SJSA1 (cell line): ENCODE results near the gene KRTAP4-1. TPM values are rescaled to one million over a fixed set of nuclear protein-coding genes. Genes with fewer than 3 reads are reported as not detected.
"Not testable (repeated sequence)": the region's sequence is repeated elsewhere in the genome, so short reads cannot be mapped to it uniquely, and the experiment has no call there.

Experiments used
- DNase-seq, 2 experiments: peaks; one replicate each; pipeline ENCODE4 v3.0.0-alpha.2; 2015 to 2020; ENCODE audit warnings: low spot score in 2 of 2, low read depth in 1 of 2
- H3K27ac ChIP-seq: fragments of 250-450 bp; sonication (Bioruptor Pico); 2 replicates; pipeline ENCODE4 v1.5.1; 2020; ENCODE audit warnings: mild to moderate bottlenecking, moderate library complexity
- H3K27me3 ChIP-seq: fragments of 250-450 bp; sonication (Bioruptor Pico); replicated peaks from 2 replicates; pipeline ENCODE4 v1.5.1; 2020; ENCODE audit warnings: mild to moderate bottlenecking, moderate library complexity
- H3K36me3 ChIP-seq: fragments of 250-450 bp; sonication (Bioruptor Pico); 2 replicates; pipeline ENCODE4 v1.5.1; 2020; ENCODE audit warnings: mild to moderate bottlenecking
- H3K4me1 ChIP-seq: fragments of 250-450 bp; sonication (Bioruptor Pico); replicated peaks from 2 replicates; pipeline ENCODE4 v1.6.1; 2021; ENCODE audit warnings: mild to moderate bottlenecking
- H3K4me3 ChIP-seq: fragments of 250-450 bp; sonication (Bioruptor Pico); 2 replicates; pipeline ENCODE4 v1.5.1; 2020; ENCODE audit warnings: mild to moderate bottlenecking
- H3K9me3 ChIP-seq: fragments of 250-450 bp; sonication (Bioruptor Pico); replicated peaks from 2 replicates; pipeline ENCODE4 v1.5.1; 2020; ENCODE audit warnings: mild to moderate bottlenecking
- total RNA-seq: library from RNA; depleted of rRNA; stranded (reverse); fragments of >200 nt; shearing (Covaris generic); gene quantifications from 2 replicates; pipeline ENCODE4 v1.2.3, GENCODE V29; 2014; rRNA removed

Gene KRTAP4-1
- total RNA-seq = not detected in 2 replicates

DNA sequence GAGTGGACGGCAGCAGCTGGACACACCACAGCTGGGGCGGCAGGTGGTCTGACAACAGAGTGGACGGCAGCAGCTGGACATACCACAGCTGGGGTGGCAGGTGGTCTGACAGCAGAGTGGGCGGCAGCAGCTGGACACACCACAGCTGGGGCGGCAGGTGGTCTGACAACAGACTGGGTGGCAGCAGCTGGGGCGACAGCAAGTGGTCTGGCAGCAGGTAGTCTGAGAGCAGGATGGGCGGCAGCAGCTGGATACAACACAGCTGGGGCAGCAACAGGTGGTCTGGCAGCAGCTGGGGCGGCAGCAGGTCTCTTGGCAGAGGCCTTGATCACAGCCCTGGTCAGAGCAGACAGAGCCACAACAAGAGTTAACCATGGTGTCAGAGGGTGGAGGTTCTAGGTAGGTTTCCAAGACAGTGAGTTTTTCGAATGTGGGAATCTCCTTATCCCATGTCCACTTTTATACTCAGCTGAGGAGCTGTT lies at the start of gene KRTAP4-1:
TSS of gene KRTAP4-1 (minus strand) at position 432 of the 482 bp plus-strand sequence. CDS start at position 375, 57 bp downstream.
- Histone ChIP-seq H3K27me3 (peaks cover 13% of the 10 kb centered on the region; the same call in 1 of the 2 replicates), H3K27ac (no peak within 1 kb of the TSS), H3K9me3 (no peaks in the 10 kb centered on the region), H3K4me1 (no peaks in the 10 kb centered on the region), H3K4me3 (no peak within 1 kb of the TSS), H3K36me3 (no peaks in the 10 kb centered on the region)
- DNase-seq = no peak

GRCh38 chr17:41232399-41233105 lies 47.8 kb upstream of the KRTAP4-1 start, which contains the start of gene KRTAP9-3:
Gene KRTAP9-3 (plus strand): TSS chr17:41232449. CDS start chr17:41232502, 53 bp downstream.
- not testable (repeated sequence) for H3K36me3 ChIP-seq, H3K27me3 ChIP-seq, DNase-seq, H3K4me1 ChIP-seq, H3K27ac ChIP-seq, H3K9me3 ChIP-seq, H3K4me3 ChIP-seq

- Histone ChIP-seq H3K4me1 (no peaks in the 10 kb centered on the region), H3K27ac (no peak overlapping the region), H3K27me3 (no peaks in the 10 kb centered on the region; the same call in 1 of the 2 replicates), H3K4me3 (no peak overlapping the region), H3K9me3 (no peaks in the 10 kb centered on the region), H3K36me3 (no peaks in the 10 kb centered on the region)
- DNase-seq = no peak
These were observed 47.0 kb upstream of the KRTAP4-1 start for GRCh38 chr17:41231731-41232130.

- no peaks in the 10 kb centered on the region for H3K4me1 ChIP-seq
- no peak overlapping the region for H3K27ac ChIP-seq
- no peaks in the 10 kb centered on the region for H3K36me3 ChIP-seq
- DNase-seq = no peak
- H3K4me3 ChIP-seq = no peak overlapping the region
- H3K27me3 ChIP-seq = no peaks in the 10 kb centered on the region; the same call in 1 of the 2 replicates
- no peaks in the 10 kb centered on the region for H3K9me3 ChIP-seq
These were observed 45.4 kb upstream of the KRTAP4-1 start for GRCh38 chr17:41230094-41230493.

GRCh38 chr17:41226598-41227095 lies 41.9 kb upstream of the KRTAP4-1 start, which contains the start of gene KRTAP9-2:
Gene KRTAP9-2 (plus strand): TSS chr17:41226648. CDS start chr17:41226655, 7 bp downstream.
- not testable (repeated sequence) for H3K4me3 ChIP-seq, H3K9me3 ChIP-seq, H3K27me3 ChIP-seq, DNase-seq, H3K36me3 ChIP-seq, H3K4me1 ChIP-seq, H3K27ac ChIP-seq

- Histone ChIP-seq H3K4me3 (no peak overlapping the region), H3K36me3 (no peaks in the 10 kb centered on the region), H3K27ac (no peak overlapping the region), H3K9me3 (no peaks in the 10 kb centered on the region), H3K27me3 (no peaks in the 10 kb centered on the region), H3K4me1 (no peaks in the 10 kb centered on the region)
- DNase-seq = no peak
These were observed 41.3 kb upstream of the KRTAP4-1 start for GRCh38 chr17:41226051-41226450.

GRCh38 chr17:41223821-41224220 lies 39.1 kb upstream of the KRTAP4-1 start:
- no peak for DNase-seq
- no peaks in the 10 kb centered on the region for H3K36me3 ChIP-seq
- H3K4me3 ChIP-seq = no peak overlapping the region

GRCh38 chr17:41215681-41216080 lies 31.0 kb upstream of the KRTAP4-1 start:
- DNase-seq = no peak

More at GRCh38 chr17:41223821-41224220, 39.1 kb upstream of the KRTAP4-1 start:
- Histone ChIP-seq H3K4me1 (no peaks in the 10 kb centered on the region), H3K9me3 (no peaks in the 10 kb centered on the region), H3K27me3 (no peaks in the 10 kb centered on the region), H3K27ac (no peak overlapping the region)

DNA sequence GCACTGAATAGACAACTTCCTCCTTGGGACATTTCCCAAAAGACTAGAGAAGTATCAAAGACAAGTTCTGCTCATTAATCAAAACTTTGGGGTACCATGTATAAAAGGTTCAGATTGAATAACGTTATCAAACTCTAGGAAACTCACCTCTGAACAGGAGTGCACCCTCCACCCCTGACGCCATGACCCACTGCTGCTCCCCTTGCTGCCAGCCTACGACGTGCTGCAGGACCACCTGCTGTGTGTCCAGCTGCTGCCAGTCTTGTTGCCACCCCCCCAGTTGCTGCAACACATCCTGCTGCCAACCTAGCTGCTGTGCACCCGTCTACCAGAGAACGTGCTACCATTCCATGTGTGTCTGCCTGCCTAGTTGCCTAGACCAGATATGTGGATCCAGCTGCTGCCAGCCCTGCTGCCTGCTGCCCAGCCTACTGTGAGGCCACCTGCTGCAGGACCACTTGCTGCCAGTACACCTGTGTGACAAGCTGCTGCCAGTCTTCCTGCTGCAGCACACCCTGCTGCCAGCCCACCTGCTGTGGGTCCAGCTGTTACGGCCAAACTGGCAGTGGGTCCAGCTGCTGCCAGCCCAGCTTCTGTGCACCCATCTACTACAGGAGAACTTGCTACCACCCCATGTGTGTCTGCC lies 27.9 kb upstream of the KRTAP4-1 start:
- H3K27me3 ChIP-seq = no peaks in the 10 kb centered on the region
- no peak overlapping the region for H3K4me3 ChIP-seq
- DNase-seq = no peak
- no peaks in the 10 kb centered on the region for H3K4me1 ChIP-seq
- no peak overlapping the region for H3K27ac ChIP-seq
- no peaks in the 10 kb centered on the region for H3K36me3 ChIP-seq
- H3K9me3 ChIP-seq = no peaks in the 10 kb centered on the region

More at GRCh38 chr17:41215681-41216080, 31.0 kb upstream of the KRTAP4-1 start:
- Histone ChIP-seq H3K9me3 (no peaks in the 10 kb centered on the region), H3K27me3 (no peaks in the 10 kb centered on the region), H3K4me3 (no peak overlapping the region), H3K27ac (no peak overlapping the region), H3K4me1 (no peaks in the 10 kb centered on the region), H3K36me3 (no peaks in the 10 kb centered on the region)

GRCh38 chr17:41211845-41212466 lies 27.2 kb upstream of the KRTAP4-1 start:
- H3K4me1 ChIP-seq = no peaks in the 10 kb centered on the region
- H3K9me3 ChIP-seq = no peaks in the 10 kb centered on the region
- H3K4me3 ChIP-seq = no peak overlapping the region
- no peak overlapping the region for H3K27ac ChIP-seq
- peak in 1 of 2 experiments; percentile 12 for DNase-seq
- H3K27me3 ChIP-seq = no peaks in the 10 kb centered on the region
- no peaks in the 10 kb centered on the region for H3K36me3 ChIP-seq

DNA sequence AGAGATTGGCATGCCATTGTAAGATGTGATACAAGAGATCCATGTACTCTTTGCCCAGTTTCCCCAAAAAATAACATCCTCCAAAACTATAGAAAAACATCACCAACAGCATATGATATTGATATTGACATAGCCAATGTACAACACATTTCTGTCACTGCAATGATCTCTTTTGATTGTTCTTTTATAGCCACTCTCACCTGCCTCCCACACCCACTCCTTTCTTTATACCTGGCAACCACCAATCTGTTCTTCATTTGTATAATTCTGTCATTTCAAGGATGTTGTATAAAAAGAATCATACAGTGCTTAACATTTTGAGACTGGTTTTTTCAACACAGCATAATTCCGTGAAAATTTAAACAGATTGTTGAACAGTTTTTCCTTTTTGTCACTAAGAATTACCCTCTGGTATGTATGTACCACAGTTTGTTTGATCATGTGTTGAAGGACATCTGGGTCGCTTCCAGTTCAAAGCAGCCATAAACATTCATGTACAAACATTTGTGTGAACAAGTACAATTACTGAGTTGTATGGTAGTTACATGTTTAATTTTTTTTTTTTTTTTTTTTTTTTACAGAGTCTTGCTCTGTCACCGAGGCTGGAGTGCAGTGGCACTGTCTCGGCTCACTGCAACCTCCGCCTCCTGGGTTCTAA lies 14.8 kb upstream of the KRTAP4-1 start:
- no peaks in the 10 kb centered on the region for H3K9me3 ChIP-seq
- no peaks in the 10 kb centered on the region for H3K27me3 ChIP-seq
- H3K27ac ChIP-seq = no peak overlapping the region
- H3K4me3 ChIP-seq = no peak overlapping the region
- no peaks in the 10 kb centered on the region for H3K36me3 ChIP-seq
- H3K4me1 ChIP-seq = no peaks in the 10 kb centered on the region
- no peak for DNase-seq

DNA sequence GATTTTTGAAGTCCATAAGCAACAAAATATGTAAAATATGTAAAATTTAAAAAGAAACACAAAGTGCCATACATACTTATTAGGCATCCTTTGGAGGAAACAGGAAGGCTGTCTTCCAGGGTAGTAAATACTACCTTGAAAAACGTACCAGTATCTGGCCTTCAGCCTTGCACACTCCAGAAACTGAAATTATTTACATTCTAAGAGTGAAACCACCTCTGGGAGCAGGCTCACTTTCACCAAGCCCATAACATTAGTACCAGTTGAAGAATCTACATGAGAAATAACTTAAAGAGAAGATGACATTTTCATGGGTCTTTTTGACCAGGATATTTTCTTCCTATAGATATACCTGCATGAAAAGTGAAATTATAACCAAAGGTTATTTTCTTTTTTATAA lies 11.4 kb upstream of the KRTAP4-1 start:
- Histone ChIP-seq H3K4me1 (no peaks in the 10 kb centered on the region), H3K27me3 (no peaks in the 10 kb centered on the region; the same call in 1 of the 2 replicates), H3K36me3 (no peaks in the 10 kb centered on the region), H3K27ac (no peak overlapping the region), H3K9me3 (no peaks in the 10 kb centered on the region), H3K4me3 (no peak overlapping the region)
- no peak for DNase-seq

DNA sequence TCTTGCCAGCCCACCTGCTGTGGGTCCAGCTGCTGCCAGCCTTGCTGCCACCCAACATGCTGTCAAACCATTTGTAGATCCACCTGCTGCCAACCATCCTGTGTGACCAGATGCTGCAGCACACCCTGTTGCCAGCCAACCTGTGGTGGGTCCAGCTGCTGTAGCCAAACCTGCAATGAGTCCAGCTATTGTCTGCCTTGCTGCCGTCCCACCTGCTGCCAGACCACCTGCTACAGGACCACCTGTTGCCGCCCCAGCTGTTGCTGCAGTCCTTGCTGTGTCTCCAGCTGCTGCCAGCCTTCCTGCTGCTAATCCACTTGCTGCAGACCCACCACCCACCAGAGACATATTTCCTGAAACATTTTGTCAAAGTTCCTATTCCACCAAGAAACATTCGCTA lies 5.6 kb upstream of the KRTAP4-1 start:
- Histone ChIP-seq H3K27ac (no peak overlapping the region), H3K4me3 (no peak overlapping the region), H3K9me3 (no peaks in the 10 kb centered on the region), H3K4me1 (no peaks in the 10 kb centered on the region), H3K36me3 (no peaks in the 10 kb centered on the region), H3K27me3 (peaks cover 13% of the 10 kb centered on the region; the same call in 1 of the 2 replicates)
- no peak for DNase-seq
